Lower leg skin (tissue), 4 donors: ENCODE results near the gene SPOCK1. TPM values are rescaled to one million over a fixed set of nuclear protein-coding genes. Genes with fewer than 3 reads are reported as not detected.

Experiments used
- DNase-seq, 2 donors: peaks; one replicate each; pipeline ENCODE4 v3.0.0-alpha.2; 2019; ENCODE audit warnings: low spot score in 2 of 2
- H3K4me3 ChIP-seq: fragments of 200-600 bp; sonication (generic); 2 replicates; pipeline ENCODE4 v1.5.1; 2017; ENCODE audit warnings: mild to moderate bottlenecking, low read depth; ENCODE audit not compliant: poor library complexity, severe bottlenecking
- CTCF ChIP-seq, 3 donors: fragments of 450-650 bp; IDR thresholded peaks; one replicate each; pipeline ENCODE4 v1.5.1; 2016; ENCODE audit warnings: antibody characterized with exemption in 3 of 3, mild to moderate bottlenecking in 3 of 3, moderate library complexity in 2 of 3
- POLR2A ChIP-seq, 2 donors: fragments of 450-650 bp; IDR thresholded peaks; one replicate each; pipeline ENCODE4 v1.6.1; 2016 to 2017; ENCODE audit warnings: antibody characterized with exemption in 2 of 2, mild to moderate bottlenecking in 1 of 2, moderate library complexity in 1 of 2
- WGBS, 2 donors: methylation state at CpG; one replicate each; pipeline ENCODE4 v1.1.5; 2018; 5-methylcytosine and 5-hydroxymethylcytosine counted together
- intact Hi-C: fragments of 100-400 bp; cut with DNase I; formaldehyde crosslinking; loops from one replicate; pipeline ENCODE4 v1.15.0; 2023; ENCODE audit warnings: low total_unique reads
- total RNA-seq, 4 donors: library from RNA; depleted of rRNA; stranded (reverse); fragments of >200 nt; gene quantifications; one replicate each; pipeline ENCODE4 v1.1.0, GENCODE V29; 2016

The SPOCK1 gene
- total RNA-seq, 4 donors from 2014 or later, result 7.9 to 21.5 (median 11.7) TPM

- no peak for TF ChIP-seq POLR2A (IDR thresholded peaks at IDR 0.05)
- TF ChIP-seq CTCF (IDR thresholded peaks at IDR 0.05), result no peak
- 84 to 86% methylated on average over 3 of the region's 3 CpGs for WGBS, 2 donors
- intact Hi-C loops, result no loop called here
- DNase-seq, result no peak
- no peak overlapping the region for H3K4me3 ChIP-seq
These were observed 48.4 kb downstream of the SPOCK1 start for GRCh38 chr5:137450759-137451158.

- no peak overlapping the region for H3K4me3 ChIP-seq
- TF ChIP-seq POLR2A (IDR thresholded peaks at IDR 0.05) (no peak), CTCF (IDR thresholded peaks at IDR 0.05) (no peak)
- no peak for DNase-seq
- WGBS, 2 donors, result 55 to 66% methylated on average over 3 of the region's 3 CpGs
- intact Hi-C loops, result no loop called here
These were observed 50.3 kb downstream of the SPOCK1 start for GRCh38 chr5:137448868-137449267.

- WGBS, 2 donors, result 64 to 68% methylated on average over 4 of the region's 4 CpGs
- H3K4me3 ChIP-seq, result no peak overlapping the region
- intact Hi-C loops, result no loop called here
- no peak for DNase-seq
- TF ChIP-seq POLR2A (IDR thresholded peaks at IDR 0.05), result no peak
These were observed 52.5 kb downstream of the SPOCK1 start for GRCh38 chr5:137446615-137447014.

GRCh38 chr5:137446151-137446550, 53.0 kb downstream of the SPOCK1 start:
- DNase-seq, result no peak
- TF ChIP-seq POLR2A (IDR thresholded peaks at IDR 0.05), result no peak
- TF ChIP-seq CTCF (IDR thresholded peaks at IDR 0.05), result no peak
- 57 to 77% methylated on average over 1 of the region's 1 CpG for WGBS, 2 donors

GRCh38 chr5:137442660-137443059, 56.5 kb downstream of the SPOCK1 start:
- TF ChIP-seq POLR2A (IDR thresholded peaks at IDR 0.05) (no peak), CTCF (IDR thresholded peaks at IDR 0.05) (no peak)
- 29 to 38% methylated on average over 1 of the region's 1 CpG for WGBS, 2 donors
- no peak overlapping the region for H3K4me3 ChIP-seq
- no peak for DNase-seq
- intact Hi-C loops, result no loop called here

More at GRCh38 chr5:137446151-137446550, 53.0 kb downstream of the SPOCK1 start:
- H3K4me3 ChIP-seq, result no peak overlapping the region
- intact Hi-C loops, result no loop called here

GRCh38 chr5:137441476-137441875, 57.6 kb downstream of the SPOCK1 start:
- no peak overlapping the region for H3K4me3 ChIP-seq
- DNase-seq, result no peak
- intact Hi-C loops, result no loop called here
- TF ChIP-seq CTCF (IDR thresholded peaks at IDR 0.05), result no peak
- no peak for TF ChIP-seq POLR2A (IDR thresholded peaks at IDR 0.05)
- 89 to 96% methylated on average over 2 of the region's 2 CpGs for WGBS, 2 donors
